Vagina (tissue), 2 donors: ENCODE measurements around the gene MAMLD1. TPM values are rescaled to one million over a fixed set of nuclear protein-coding genes. Genes with fewer than 3 reads are reported as not detected.

ENCODE experiments used
- DNase-seq, 2 donors: peaks; one replicate each; pipeline ENCODE4 v3.0.0-alpha.2; 2017; ENCODE audit errors: extremely low spot score in 2 of 2
- H3K27ac ChIP-seq: fragments of 200-600 bp; sonication (generic); one replicate; pipeline ENCODE4 v1.5.1; 2019
- H3K27me3 ChIP-seq: fragments of 200-600 bp; sonication (generic); one replicate; pipeline ENCODE4 v1.5.1; 2019
- H3K36me3 ChIP-seq, 2 donors: fragments of 200-600 bp; sonication (generic); one replicate each; pipeline ENCODE4 v1.5.1; 2017 to 2019
- H3K4me1 ChIP-seq: fragments of 200-600 bp; sonication (generic); one replicate; pipeline ENCODE4 v1.5.1; 2019
- H3K4me3 ChIP-seq, 2 donors: fragments of 200-600 bp; sonication (generic); 1 replicate in 1 of 2; 2 replicates in 1 of 2; pipeline ENCODE4 v1.5.1; 2016 to 2019
- H3K9me3 ChIP-seq: fragments of 200-600 bp; sonication (generic); one replicate; pipeline ENCODE4 v1.5.1; 2019
- CTCF ChIP-seq, 3 experiments: fragments of 450-650 bp in 2 of 3; fragments of 200-600 bp in 1 of 3; sonication (generic) in 1 of 3; IDR thresholded peaks; one replicate each; pipeline ENCODE4 v1.5.1; 2017 to 2019; ENCODE audit warnings: antibody characterized with exemption in 3 of 3, mild to moderate bottlenecking in 2 of 3, moderate library complexity in 2 of 3
- POLR2A ChIP-seq, 2 donors: fragments of 450-650 bp; IDR thresholded peaks; one replicate each; pipeline ENCODE4 v1.6.1; 2017; ENCODE audit warnings: antibody characterized with exemption in 2 of 2, mild to moderate bottlenecking in 2 of 2, moderate library complexity in 2 of 2
- POLR2AphosphoS5 ChIP-seq, 2 donors: sonication (generic); formaldehyde crosslinking; IDR thresholded peaks; one replicate each; pipeline ENCODE4 v1.9.0; 2017; ENCODE audit warnings: antibody characterized with exemption in 2 of 2, mild to moderate bottlenecking in 2 of 2, low read depth in 1 of 2; ENCODE audit not compliant: insufficient read depth in 1 of 2
- intact Hi-C: fragments of 100-400 bp; cut with DNase I; formaldehyde crosslinking; loops from one replicate; pipeline ENCODE4 v1.15.1; 2023
- total RNA-seq: library from RNA; depleted of rRNA; stranded (reverse); fragments of >200 nt; gene quantifications from one replicate; pipeline ENCODE4 v1.2.3, GENCODE V29; 2016

MAMLD1 gene
- total RNA-seq, 1 donor from 2014 or later: 3.2 TPM

GRCh38 chrX:150483356-150483985 is 120.4 kb downstream of the MAMLD1 start:
- Histone ChIP-seq H3K9me3 (no peaks in the 10 kb centered on the region), H3K36me3 (no peaks in the 10 kb centered on the region), H3K27me3 (no peaks in the 10 kb centered on the region), H3K4me1 (peaks cover 7% of the 10 kb centered on the region), H3K4me3 (no peak overlapping the region), H3K27ac (no peak overlapping the region)
- no peak for DNase-seq
- intact Hi-C loops: no loop called here
- TF ChIP-seq POLR2A (IDR thresholded peaks at IDR 0.05): no peak

GRCh38 chrX:150486011-150486410 is 122.9 kb downstream of the MAMLD1 start:
- intact Hi-C loops: no loop called here
- no peaks in the 10 kb centered on the region for H3K36me3 ChIP-seq
- H3K27ac ChIP-seq: no peak overlapping the region
- no peak for DNase-seq
- H3K9me3 ChIP-seq: no peaks in the 10 kb centered on the region
- H3K4me1 ChIP-seq: peaks cover 7% of the 10 kb centered on the region
- TF ChIP-seq CTCF (IDR thresholded peaks at IDR 0.05) (no peak), POLR2A (IDR thresholded peaks at IDR 0.05) (no peak), POLR2AphosphoS5 (IDR thresholded peaks at IDR 0.05; ENCODE audit: insufficient read depth in 1 of 2, low read depth in 1 of 2) (no peak)
- H3K27me3 ChIP-seq: no peaks in the 10 kb centered on the region
- H3K4me3 ChIP-seq: no peak overlapping the region

GRCh38 chrX:150487369-150488094 is 124.4 kb downstream of the MAMLD1 start:
- no peaks in the 10 kb centered on the region for H3K9me3 ChIP-seq
- intact Hi-C loops: no loop called here
- H3K4me1 ChIP-seq: peaks cover 7% of the 10 kb centered on the region
- H3K27me3 ChIP-seq: no peaks in the 10 kb centered on the region
- no peak for TF ChIP-seq CTCF (IDR thresholded peaks at IDR 0.05)
- no peak for TF ChIP-seq POLR2A (IDR thresholded peaks at IDR 0.05)
- TF ChIP-seq POLR2AphosphoS5 (IDR thresholded peaks at IDR 0.05; ENCODE audit: insufficient read depth in 1 of 2, low read depth in 1 of 2): no peak
- DNase-seq: no peak
- H3K4me3 ChIP-seq: no peak overlapping the region
- H3K27ac ChIP-seq: no peak overlapping the region
- H3K36me3 ChIP-seq: no peaks in the 10 kb centered on the region

GRCh38 chrX:150489359-150490015 is 126.4 kb downstream of the MAMLD1 start:
- H3K36me3 ChIP-seq: no peaks in the 10 kb centered on the region
- no peak overlapping the region for H3K4me3 ChIP-seq
- no peak overlapping the region for H3K27ac ChIP-seq
- TF ChIP-seq POLR2A (IDR thresholded peaks at IDR 0.05) (no peak), POLR2AphosphoS5 (IDR thresholded peaks at IDR 0.05; ENCODE audit: insufficient read depth in 1 of 2, low read depth in 1 of 2) (no peak), CTCF (IDR thresholded peaks at IDR 0.05) (no peak)
- no peak for DNase-seq
- H3K9me3 ChIP-seq: no peaks in the 10 kb centered on the region
- intact Hi-C loops: no loop called here
- H3K27me3 ChIP-seq: no peaks in the 10 kb centered on the region
- no peaks in the 10 kb centered on the region for H3K4me1 ChIP-seq

GRCh38 chrX:150495496-150495895 is 132.4 kb downstream of the MAMLD1 start:
- no peak for DNase-seq
- intact Hi-C loops: no loop called here
- TF ChIP-seq POLR2A (IDR thresholded peaks at IDR 0.05) (no peak), CTCF (IDR thresholded peaks at IDR 0.05) (no peak), POLR2AphosphoS5 (IDR thresholded peaks at IDR 0.05; ENCODE audit: insufficient read depth in 1 of 2, low read depth in 1 of 2) (no peak)
- Histone ChIP-seq H3K4me3 (no peak overlapping the region), H3K27ac (no peak overlapping the region), H3K9me3 (no peaks in the 10 kb centered on the region), H3K4me1 (no peaks in the 10 kb centered on the region), H3K36me3 (no peaks in the 10 kb centered on the region), H3K27me3 (no peaks in the 10 kb centered on the region)
